Measurements from ENCODE around the gene FAM83F.

The FAM83F gene

GRCh38 chr22:40065981-40066380 lies 71.2 kb downstream of the FAM83F start:
- no peak for DNase-seq (ENCODE audit: low spot score)

GRCh38 chr22:40067639-40068038 lies 72.9 kb downstream of the FAM83F start:
- no peak for DNase-seq (ENCODE audit: low spot score)

- DNase-seq (ENCODE audit: low spot score): peak; percentile 65
Observed at GRCh38 chr22:40070701-40071100, 75.9 kb downstream of the FAM83F start.

- no peak for DNase-seq (ENCODE audit: low spot score)
Observed at GRCh38 chr22:40071720-40072119, 77.0 kb downstream of the FAM83F start.

GRCh38 chr22:40076702-40077645 lies 82.2 kb downstream of the FAM83F start:
- DNase-seq (ENCODE audit: low spot score): peak; percentile 14

- DNase-seq (ENCODE audit: low spot score): no peak
Observed at GRCh38 chr22:40077646-40078016, 82.9 kb downstream of the FAM83F start.

- DNase-seq (ENCODE audit: low spot score): no peak
Observed at GRCh38 chr22:40081662-40082061, 86.9 kb downstream of the FAM83F start.

- DNase-seq (ENCODE audit: low spot score): no peak
Observed at GRCh38 chr22:40082184-40082583, 87.4 kb downstream of the FAM83F start.

- no peak for DNase-seq (ENCODE audit: low spot score)
Observed at GRCh38 chr22:40083794-40084193, 89.0 kb downstream of the FAM83F start.

GRCh38 chr22:40084246-40084645 lies 89.5 kb downstream of the FAM83F start:
- no peak for DNase-seq (ENCODE audit: low spot score)

GRCh38 chr22:40088818-40089217 lies 94.1 kb downstream of the FAM83F start:
- no peak for DNase-seq (ENCODE audit: low spot score)
